Activated naive CD8-positive, alpha-beta T cell treated with anti-CD3 and anti-CD28 coated beads, Interleukin-2, amount 10 ng/mL, durations not matched to agents 7 days and 5 days (primary cell): Measurements from ENCODE around the gene ZNF526. TPM values are rescaled to one million over a fixed set of nuclear protein-coding genes. Genes with fewer than 3 reads are reported as not detected.

ENCODE experiments used
- ATAC-seq: fragments of 150-1000 bp; cut with Tn5 transposase; one replicate; pipeline ENCODE4 v1.10.0; 2021; ENCODE audit warnings: low read depth, moderate library complexity
- POLR2A ChIA-PET: fragments of 350-600 bp; sonication (Branson Sonifier 250); formaldehyde crosslinking; loops from one replicate; lab custom pipeline; 2021; ENCODE audit warnings: antibody characterized with exemption; lab: Charles Lee
- DNase-seq: peaks from one replicate; pipeline ENCODE4 v3.0.0; 2021
- H3K27ac Mint-ChIP-seq: one replicate; pipeline ENCODE4 v1.8.0; 2022; ENCODE audit warnings: mild to moderate bottlenecking, mixed read lengths
- H3K27me3 Mint-ChIP-seq: one replicate; pipeline ENCODE4 v1.8.0; 2022; ENCODE audit warnings: mild to moderate bottlenecking, moderate library complexity, mixed read lengths
- H3K36me3 Mint-ChIP-seq: one replicate; pipeline ENCODE4 v1.8.0; 2021; ENCODE audit warnings: mild to moderate bottlenecking, mixed read lengths
- H3K4me1 Mint-ChIP-seq: one replicate; pipeline ENCODE4 v1.8.0; 2021; ENCODE audit warnings: mixed read lengths
- H3K4me3 Mint-ChIP-seq: one replicate; pipeline ENCODE4 v1.8.0; 2022; ENCODE audit warnings: mild to moderate bottlenecking, moderate library complexity, mixed read lengths
- H3K9me3 Mint-ChIP-seq: one replicate; pipeline ENCODE4 v1.8.0; 2021; ENCODE audit warnings: mixed read lengths
- total RNA-seq, 2 experiments: library from RNA; stranded (reverse); gene quantifications; one replicate each; pipeline ENCODE4 v1.2.3, GENCODE V29; 2021

ZNF526 gene
- total RNA-seq, 2 experiments from 2014 or later: 19.6 to 20.6 TPM

DNA sequence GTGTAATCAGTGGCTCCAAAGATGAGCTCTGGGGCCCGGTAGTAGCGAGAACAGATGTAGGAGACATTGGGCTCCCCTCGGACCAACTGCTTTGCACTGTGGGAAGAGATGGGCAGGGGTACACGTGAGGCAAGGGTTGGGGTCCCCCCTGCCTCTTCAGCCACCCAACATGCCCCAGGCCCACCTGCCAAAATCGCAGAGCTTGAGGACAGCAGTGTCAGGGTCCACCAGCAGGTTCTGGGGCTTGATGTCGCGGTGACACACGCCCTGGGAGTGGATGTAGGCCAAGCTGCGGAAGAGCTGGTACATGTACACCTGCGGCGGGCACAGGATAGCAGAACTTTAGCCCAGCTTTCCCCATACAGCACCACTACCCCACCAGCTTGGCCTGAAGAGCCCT, 14.3 kb downstream of the ZNF526 start:
- Mint-ChIP-seq H3K9me3 (no peaks in the 10 kb centered on the region), H3K4me1 (peaks cover 9% of the 10 kb centered on the region), H3K36me3 (peaks cover 32% of the 10 kb centered on the region), H3K4me3 (no peak overlapping the region), H3K27ac (no peak overlapping the region), H3K27me3 (no peaks in the 10 kb centered on the region)
- DNase-seq (no peak), ATAC-seq (no peak)
- POLR2A ChIA-PET: interaction anchor here (0.5 to 1.4 kb wide), 3 partner anchors 15 to 87 kb away, joined by 3 to 6 read pairs (median 3); no protein-coding TSS in a partner anchor

DNA sequence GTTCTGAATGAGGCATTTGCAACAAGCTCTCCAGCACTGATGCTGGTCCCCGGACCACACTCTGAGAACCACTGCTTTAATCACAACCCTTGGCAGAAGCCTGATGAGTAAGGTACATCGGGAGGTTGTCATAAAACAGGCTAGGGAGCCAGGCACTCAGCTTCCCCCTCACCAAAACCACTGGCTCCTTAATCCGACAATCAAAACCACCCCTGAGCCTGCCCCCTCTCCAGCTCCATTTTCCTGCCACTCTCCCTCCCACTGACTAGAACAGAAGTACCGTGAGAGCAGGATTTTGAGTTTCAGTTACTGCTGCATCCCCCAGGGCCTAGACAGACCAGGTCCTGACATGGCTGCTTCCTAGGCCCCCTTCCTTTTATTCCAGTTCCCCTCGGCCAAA, 15.1 kb downstream of the ZNF526 start:
- DNase-seq: no peak
- Mint-ChIP-seq H3K4me1 (peaks cover 11% of the 10 kb centered on the region), H3K9me3 (no peaks in the 10 kb centered on the region), H3K4me3 (no peak overlapping the region), H3K27ac (no peak overlapping the region), H3K27me3 (no peaks in the 10 kb centered on the region), H3K36me3 (peaks cover 31% of the 10 kb centered on the region)
- POLR2A ChIA-PET: no interaction called here
- ATAC-seq: no peak

DNA sequence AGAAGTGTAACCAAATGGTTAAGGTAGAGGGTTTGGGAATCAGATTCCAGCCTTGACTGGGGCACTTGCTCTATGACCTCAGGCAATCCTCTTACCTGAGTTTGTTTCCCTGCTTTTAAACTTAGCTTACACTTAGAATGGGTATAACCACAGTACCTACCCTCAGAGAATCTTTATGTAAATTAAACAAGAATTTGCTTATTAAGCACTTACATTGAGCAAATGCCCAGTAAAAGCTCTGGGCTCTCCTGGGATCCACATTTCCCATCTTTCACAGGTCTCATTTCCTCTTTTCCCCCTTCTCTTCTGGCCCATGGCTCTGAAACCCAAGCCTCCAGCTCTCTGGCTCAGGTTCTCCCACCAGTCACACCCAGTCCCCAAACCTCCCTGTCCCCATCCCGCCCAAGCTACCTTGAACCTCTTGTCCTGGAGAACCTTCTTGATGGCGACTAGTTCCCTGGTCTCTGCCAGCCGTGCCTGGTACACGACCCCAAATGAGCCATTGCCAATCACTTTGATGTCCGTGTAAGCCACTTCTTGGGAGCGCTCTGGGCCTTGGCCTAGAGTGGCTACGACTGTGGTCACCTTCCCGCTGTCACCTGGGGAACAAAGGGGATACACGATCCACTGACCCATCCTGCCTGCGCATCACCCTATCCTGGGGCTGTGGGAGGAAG, 19.6 kb downstream of the ZNF526 start:
- DNase-seq (no peak), ATAC-seq (no peak)
- POLR2A ChIA-PET: interaction anchor here (0.6 kb wide), 1 partner anchor 64 kb away, joined by 3 read pairs; no protein-coding TSS in a partner anchor
- H3K4me3 Mint-ChIP-seq: no peak overlapping the region
- H3K27ac Mint-ChIP-seq: no peak overlapping the region
- H3K36me3 Mint-ChIP-seq: peaks cover 18% of the 10 kb centered on the region
- no peaks in the 10 kb centered on the region for H3K27me3 Mint-ChIP-seq
- H3K9me3 Mint-ChIP-seq: no peaks in the 10 kb centered on the region
- peaks cover 26% of the 10 kb centered on the region for H3K4me1 Mint-ChIP-seq

DNA sequence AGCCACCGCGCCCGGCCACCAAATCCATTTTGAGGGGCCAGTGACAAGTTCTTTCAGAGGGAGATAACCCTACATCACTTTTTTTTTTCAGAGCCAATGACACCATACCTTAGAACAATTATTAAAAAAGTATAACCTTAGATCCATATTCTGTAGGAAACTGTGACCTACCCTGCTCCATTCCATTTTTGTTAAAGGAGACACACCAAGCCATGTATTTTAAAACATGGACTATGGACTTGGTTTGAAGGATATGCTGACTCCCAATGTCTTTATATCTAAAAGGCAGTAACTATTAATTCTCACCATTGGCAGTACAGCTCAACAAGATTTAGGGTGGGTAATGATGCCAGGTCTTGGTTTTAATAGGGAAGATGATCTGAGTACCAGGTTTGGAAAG, 21.2 kb downstream of the ZNF526 start:
- H3K36me3 Mint-ChIP-seq: peaks cover 16% of the 10 kb centered on the region
- peak overlapping the region; percentile 90 for H3K4me3 Mint-ChIP-seq
- no peak for DNase-seq
- no peak for ATAC-seq
- no peaks in the 10 kb centered on the region for H3K27me3 Mint-ChIP-seq
- H3K27ac Mint-ChIP-seq: peak overlapping the region; percentile 85
- POLR2A ChIA-PET: interaction anchor here (0.7 to 2.1 kb wide), 9 partner anchors 9 to 118 kb away, joined by 3 to 11 read pairs (median 3); partner anchors contain the start of gene ZNF526
- peaks cover 35% of the 10 kb centered on the region for H3K4me1 Mint-ChIP-seq
- H3K9me3 Mint-ChIP-seq: no peaks in the 10 kb centered on the region

DNA sequence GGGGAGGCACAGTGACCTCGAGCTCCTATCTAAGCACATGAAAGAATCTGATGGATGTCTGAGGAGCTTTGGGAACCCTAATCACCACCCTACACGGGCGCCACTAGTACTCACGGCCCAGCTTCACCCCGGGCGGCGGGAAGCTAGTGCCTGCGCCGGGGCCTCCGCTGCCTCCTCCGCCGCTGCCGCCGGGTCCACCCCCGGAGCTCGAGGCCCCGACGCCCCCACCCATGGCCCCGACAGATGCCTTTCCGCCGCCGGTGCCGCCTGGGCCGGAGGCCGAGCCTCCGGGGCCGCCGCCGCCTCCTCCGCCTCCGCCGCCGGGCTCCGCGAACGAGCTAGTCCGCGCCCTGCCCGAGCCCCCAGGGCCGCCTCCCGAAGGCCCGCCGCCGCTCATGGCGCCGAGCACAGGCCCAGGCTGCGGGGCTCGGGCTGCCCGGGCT, 22.0 kb downstream of the ZNF526 start:
- DNase-seq: no peak
- H3K27me3 Mint-ChIP-seq: no peaks in the 10 kb centered on the region
- no peaks in the 10 kb centered on the region for H3K9me3 Mint-ChIP-seq
- peaks cover 35% of the 10 kb centered on the region for H3K4me1 Mint-ChIP-seq
- ATAC-seq: no peak
- peak overlapping the region; percentile 85 for H3K27ac Mint-ChIP-seq
- peak overlapping the region; percentile 90 for H3K4me3 Mint-ChIP-seq
- POLR2A ChIA-PET: interaction anchor here (0.6 to 6.9 kb wide), 17 partner anchors 9 to 166 kb away, joined by 3 to 73 read pairs (median 4); partner anchors contain the start of genes CIC, POU2F2, ZNF526 and ZNF574
- peaks cover 10% of the 10 kb centered on the region for H3K36me3 Mint-ChIP-seq

DNA sequence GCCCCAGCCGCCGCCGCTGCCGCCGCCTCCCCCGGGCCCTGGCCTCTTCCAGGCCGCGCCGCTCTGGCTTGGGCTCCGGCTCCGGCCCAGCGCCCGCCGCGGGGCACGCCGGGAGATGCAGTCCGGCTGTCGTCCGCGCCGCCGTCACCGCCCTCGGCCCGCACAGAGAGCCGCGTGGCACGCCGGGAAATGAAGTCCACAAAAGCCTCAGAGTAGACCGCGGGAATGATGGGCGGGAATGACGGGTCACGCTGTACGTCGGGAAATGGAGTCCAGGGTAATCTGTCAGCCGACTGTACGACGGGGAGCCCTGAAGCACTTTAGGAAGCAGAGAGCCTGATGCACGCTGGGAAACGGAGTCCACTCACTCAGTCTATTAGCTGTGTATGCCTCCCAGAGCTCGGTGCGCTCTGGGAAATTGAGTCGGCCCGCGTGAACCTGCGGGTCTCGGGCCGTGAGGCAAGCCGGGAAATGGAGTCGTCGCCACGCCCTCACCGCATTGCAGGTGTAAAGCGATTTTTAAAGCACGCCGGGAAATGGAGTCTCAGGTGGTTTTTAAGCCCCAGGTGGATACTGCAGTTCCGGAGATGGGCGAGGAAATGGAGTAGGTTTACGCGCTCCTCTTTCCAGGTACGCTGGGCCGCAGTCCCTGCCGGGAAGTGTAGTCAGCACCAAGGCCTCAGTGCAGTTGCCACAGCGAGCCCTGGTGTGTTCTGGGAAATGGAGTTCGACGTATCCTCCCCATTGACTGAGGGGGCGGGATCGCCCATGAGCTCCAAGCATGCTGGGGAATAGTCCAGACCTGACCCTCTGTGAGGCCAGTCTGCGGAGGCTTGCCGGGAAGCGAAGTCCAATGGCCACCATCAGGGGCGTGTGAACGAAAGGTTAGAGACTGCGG, 22.6 kb downstream of the ZNF526 start, which contains the start of gene GSK3A:
Gene GSK3A (minus strand): TSS at position 91 of the 898 bp plus-strand sequence. CDS start 137 bp downstream, outside the sequence.
- Mint-ChIP-seq H3K36me3 (peaks cover 10% of the 10 kb centered on the region), H3K4me1 (peaks cover 35% of the 10 kb centered on the region)

GRCh38 chr19:42244347-42245220, 24.5 kb downstream of the ZNF526 start:
- peak overlapping the region; percentile 93 for H3K4me3 Mint-ChIP-seq
- H3K27me3 Mint-ChIP-seq: no peaks in the 10 kb centered on the region
- H3K9me3 Mint-ChIP-seq: no peaks in the 10 kb centered on the region
- POLR2A ChIA-PET: interaction anchor here (0.8 to 6.9 kb wide), 9 partner anchors 11 to 44 kb away, joined by 3 to 73 read pairs (median 7); partner anchors contain the start of genes CIC, ERF and ZNF526
- ATAC-seq (peak; percentile 34), DNase-seq (peak; percentile 90)
- peak overlapping the region; percentile 91 for H3K27ac Mint-ChIP-seq
- peaks cover 31% of the 10 kb centered on the region for H3K4me1 Mint-ChIP-seq
- H3K36me3 Mint-ChIP-seq: peaks cover 7% of the 10 kb centered on the region

More for the DNA sequence above, 22.6 kb downstream of the ZNF526 start, which contains the start of gene GSK3A:
- no peaks in the 10 kb centered on the region for H3K9me3 Mint-ChIP-seq
- peak within 1 kb of the TSS; percentile 93 for H3K4me3 Mint-ChIP-seq
- no peaks in the 10 kb centered on the region for H3K27me3 Mint-ChIP-seq
- peak; percentile 79 for ATAC-seq
- POLR2A ChIA-PET: interaction anchor here (0.6 to 6.9 kb wide), 19 partner anchors 8 to 167 kb away, joined by 3 to 73 read pairs (median 5); partner anchors contain the start of genes CIC, POU2F2, ZNF526 and ZNF574
- H3K27ac Mint-ChIP-seq: peak within 1 kb of the TSS; percentile 93
- DNase-seq: peak; percentile 97

DNA sequence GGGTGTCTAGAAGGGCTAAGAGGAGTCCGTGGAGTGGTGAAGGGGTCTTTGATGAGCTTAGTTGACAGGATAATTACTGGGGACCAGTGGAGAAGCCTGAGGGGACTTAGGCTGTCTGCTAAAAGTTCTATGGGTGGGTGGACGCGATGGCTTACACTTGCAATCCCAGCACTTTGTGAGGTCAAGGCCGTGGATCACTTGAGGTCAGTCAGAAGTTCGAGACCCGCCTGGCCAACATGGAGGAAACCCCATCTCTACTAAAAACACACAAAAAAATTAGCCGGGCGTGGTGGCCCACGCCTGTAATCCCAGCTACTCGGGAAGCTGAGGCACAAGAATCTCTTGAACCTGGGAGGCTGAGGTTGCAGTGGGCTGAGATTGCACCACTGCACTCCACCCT, 25.1 kb downstream of the ZNF526 start:
- DNase-seq: no peak
- H3K36me3 Mint-ChIP-seq: peaks cover 4% of the 10 kb centered on the region
- H3K4me3 Mint-ChIP-seq: peak overlapping the region; percentile 93
- H3K27me3 Mint-ChIP-seq: no peaks in the 10 kb centered on the region
- no peak for ATAC-seq
- H3K9me3 Mint-ChIP-seq: no peaks in the 10 kb centered on the region
- POLR2A ChIA-PET: interaction anchor here (1.0 to 6.9 kb wide), 6 partner anchors 10 to 45 kb away, joined by 3 to 73 read pairs (median 20); partner anchors contain the start of genes CIC, ERF and ZNF526
- H3K4me1 Mint-ChIP-seq: peaks cover 29% of the 10 kb centered on the region
- peak overlapping the region; percentile 91 for H3K27ac Mint-ChIP-seq

- H3K9me3 Mint-ChIP-seq: no peaks in the 10 kb centered on the region
- H3K4me1 Mint-ChIP-seq: peaks cover 27% of the 10 kb centered on the region
- DNase-seq (no peak), ATAC-seq (no peak)
- H3K36me3 Mint-ChIP-seq: peaks cover 3% of the 10 kb centered on the region
- H3K27ac Mint-ChIP-seq: peak overlapping the region; percentile 71
- POLR2A ChIA-PET: interaction anchor here (6.2 to 6.9 kb wide), 3 partner anchors 24 to 46 kb away, joined by 32 to 73 read pairs (median 63); partner anchors contain the start of gene CIC
- H3K27me3 Mint-ChIP-seq: no peaks in the 10 kb centered on the region
- no peak overlapping the region for H3K4me3 Mint-ChIP-seq
Observed at GRCh38 chr19:42246143-42246921, 26.2 kb downstream of the ZNF526 start.

GRCh38 chr19:42246922-42247639, 27.0 kb downstream of the ZNF526 start:
- DNase-seq: no peak
- POLR2A ChIA-PET: interaction anchor here (6.2 to 6.9 kb wide), 3 partner anchors 23 to 46 kb away, joined by 32 to 73 read pairs (median 63); partner anchors contain the start of gene CIC
- Mint-ChIP-seq H3K27ac (peak overlapping the region; percentile 72), H3K4me3 (no peak overlapping the region), H3K4me1 (peaks cover 30% of the 10 kb centered on the region), H3K27me3 (no peaks in the 10 kb centered on the region), H3K9me3 (no peaks in the 10 kb centered on the region), H3K36me3 (peaks cover 3% of the 10 kb centered on the region)
- ATAC-seq: no peak

- Mint-ChIP-seq H3K27ac (no peak overlapping the region), H3K4me3 (no peak overlapping the region), H3K36me3 (peaks cover 3% of the 10 kb centered on the region), H3K27me3 (no peaks in the 10 kb centered on the region), H3K4me1 (peaks cover 35% of the 10 kb centered on the region), H3K9me3 (no peaks in the 10 kb centered on the region)
- no peak for DNase-seq
- POLR2A ChIA-PET: interaction anchor here (0.7 to 6.9 kb wide), 5 partner anchors 22 to 194 kb away, joined by 3 to 73 read pairs (median 32); partner anchors contain the start of gene CIC
- no peak for ATAC-seq
Observed at GRCh38 chr19:42247640-42248199, 27.6 kb downstream of the ZNF526 start.
